Activated gamma-delta T cell (primary cell): ENCODE data around the gene NME8.
"Not testable (repeated sequence)": the region's sequence is repeated elsewhere in the genome, so short reads cannot be mapped to it uniquely, and the experiment has no call there.

Source experiments
- DNase-seq: peaks from one replicate; lab custom pipeline; 2025; lab: John Stamatoyannopoulos, UW
- total RNA-seq, 2 donors: gene quantifications; one replicate each; lab custom pipeline; 2026; lab: John Stamatoyannopoulos, UW

The NME8 gene
- total RNA-seq: 0.05 to 2.2 reads per million in 2 donors

GRCh38 chr7:37848297-37848696 is at the start of gene NME8:
TSS of gene NME8 (plus strand) at chr7:37848597. CDS start at chr7:37850267, 1,670 bp downstream.
- no peak for DNase-seq

DNA sequence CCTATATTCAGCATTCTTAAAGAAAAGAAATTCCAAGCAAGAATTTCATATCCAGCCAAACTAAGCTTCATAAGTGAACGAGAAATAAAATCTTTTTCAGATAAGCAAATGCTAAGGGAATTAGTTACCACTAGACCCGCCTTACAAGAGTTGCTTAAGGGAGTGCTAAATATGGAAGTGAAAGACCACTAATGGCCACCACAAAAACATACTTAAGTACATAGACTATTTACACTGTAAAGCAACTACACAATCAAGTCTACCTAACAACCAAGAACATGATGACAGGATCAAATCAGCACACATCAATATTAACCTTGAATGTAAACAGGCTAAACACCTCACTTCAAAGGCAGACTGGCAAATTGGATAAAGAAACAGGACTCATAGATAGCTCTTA is 42.2 kb upstream of the NME8 start:
- DNase-seq: no peak

DNA sequence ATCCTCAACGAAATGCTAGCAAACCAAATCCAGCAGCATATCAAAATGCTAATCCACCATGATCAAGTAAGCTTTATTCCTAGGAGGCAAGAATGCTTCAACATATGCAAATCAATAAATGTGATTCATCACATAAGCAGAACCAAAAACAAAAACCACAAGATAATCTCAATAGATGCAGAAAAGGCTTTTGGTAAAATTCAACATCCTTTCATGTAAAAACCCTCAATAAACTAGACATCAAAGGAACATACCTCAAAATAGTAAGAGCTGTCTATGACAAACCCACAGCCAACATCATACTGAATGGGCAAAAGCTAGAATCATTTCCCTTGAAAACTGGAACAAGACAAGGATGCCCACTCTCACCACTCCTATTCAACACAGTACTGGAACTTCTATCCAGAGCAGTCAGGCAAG is 36.2 kb upstream of the NME8 start:
- not testable (repeated sequence) for DNase-seq

DNA sequence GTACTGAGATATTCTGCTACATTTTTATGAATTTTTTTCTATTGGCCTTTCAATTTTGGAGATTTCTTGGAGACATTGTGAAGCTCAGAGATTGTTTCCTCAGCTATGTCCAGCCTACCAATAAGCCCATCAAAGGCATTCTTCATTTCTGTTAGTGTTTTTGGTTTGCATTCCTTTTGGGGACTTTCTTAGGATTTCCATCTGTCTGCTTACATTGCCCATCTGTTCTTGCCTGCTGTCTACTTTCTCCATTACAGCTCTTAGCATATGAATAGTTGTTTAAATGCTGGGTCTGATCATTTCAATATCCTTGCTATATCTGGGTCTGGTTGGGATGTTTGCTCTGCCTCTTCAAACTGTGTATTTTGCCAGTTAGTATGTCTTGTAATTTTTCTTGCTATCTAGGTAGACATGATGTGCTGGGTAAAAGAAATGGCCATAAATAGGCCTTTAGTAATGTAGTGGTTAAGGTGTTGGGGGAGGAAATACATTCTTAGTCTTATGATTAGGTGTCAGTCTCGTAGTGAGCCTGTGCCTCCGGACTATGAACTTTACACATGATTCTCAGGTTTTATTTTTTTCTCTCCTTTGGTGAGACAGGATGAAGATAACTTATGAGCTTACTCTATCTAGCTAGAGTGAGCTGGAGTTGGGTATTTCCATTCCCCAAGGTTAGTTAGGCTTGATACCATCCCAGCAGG is 32.6 kb upstream of the NME8 start:
- no peak for DNase-seq

DNA sequence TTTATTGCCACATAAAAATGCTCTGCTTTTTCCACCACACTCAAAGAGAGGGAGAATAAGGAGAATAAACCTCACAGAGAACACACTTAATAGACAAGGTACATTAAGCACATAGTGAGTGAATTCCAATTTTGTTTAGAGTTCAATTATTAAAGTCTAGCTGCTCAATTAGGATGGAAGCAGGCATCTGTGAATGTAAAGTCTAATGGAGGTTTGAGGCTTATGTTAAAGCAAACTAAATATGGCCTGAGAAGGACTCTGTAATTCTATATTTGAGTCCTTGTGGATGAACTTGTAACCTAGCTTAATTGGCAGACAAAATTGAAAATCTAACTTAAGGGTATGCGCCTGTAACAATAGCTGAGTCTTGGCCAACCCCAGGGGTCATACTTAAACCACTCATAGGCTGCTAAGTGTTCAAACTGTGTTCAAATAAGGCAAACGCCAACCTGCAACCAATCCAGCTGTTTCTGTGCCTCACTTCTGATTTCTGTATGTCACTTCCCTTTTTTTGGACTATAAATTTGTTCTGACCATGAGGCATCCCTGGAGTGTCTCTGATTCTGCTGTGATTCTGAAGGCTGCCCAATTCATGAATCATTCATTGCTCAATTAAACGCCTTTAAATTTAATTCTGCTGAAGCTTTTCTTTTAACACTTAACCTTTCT is 31.3 kb upstream of the NME8 start:
- no peak for DNase-seq

DNA sequence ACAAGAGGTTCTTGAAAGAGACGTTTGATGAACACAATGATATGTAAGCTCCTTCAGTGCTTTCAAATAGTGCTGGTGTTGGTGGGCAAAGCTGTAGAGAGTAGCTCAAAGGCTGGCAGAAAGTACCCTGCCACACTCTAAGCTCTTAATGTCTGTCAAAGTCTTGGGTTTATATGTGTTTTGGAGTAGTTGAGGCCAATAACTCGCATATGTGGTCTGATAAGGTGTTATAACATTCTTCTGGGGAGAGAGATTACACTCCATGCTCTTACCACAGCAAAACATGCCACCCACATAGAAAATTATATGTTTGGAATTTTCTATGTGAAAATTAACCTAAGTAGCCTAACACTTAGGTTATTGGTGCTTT is 30.8 kb upstream of the NME8 start:
- DNase-seq: no peak

DNA sequence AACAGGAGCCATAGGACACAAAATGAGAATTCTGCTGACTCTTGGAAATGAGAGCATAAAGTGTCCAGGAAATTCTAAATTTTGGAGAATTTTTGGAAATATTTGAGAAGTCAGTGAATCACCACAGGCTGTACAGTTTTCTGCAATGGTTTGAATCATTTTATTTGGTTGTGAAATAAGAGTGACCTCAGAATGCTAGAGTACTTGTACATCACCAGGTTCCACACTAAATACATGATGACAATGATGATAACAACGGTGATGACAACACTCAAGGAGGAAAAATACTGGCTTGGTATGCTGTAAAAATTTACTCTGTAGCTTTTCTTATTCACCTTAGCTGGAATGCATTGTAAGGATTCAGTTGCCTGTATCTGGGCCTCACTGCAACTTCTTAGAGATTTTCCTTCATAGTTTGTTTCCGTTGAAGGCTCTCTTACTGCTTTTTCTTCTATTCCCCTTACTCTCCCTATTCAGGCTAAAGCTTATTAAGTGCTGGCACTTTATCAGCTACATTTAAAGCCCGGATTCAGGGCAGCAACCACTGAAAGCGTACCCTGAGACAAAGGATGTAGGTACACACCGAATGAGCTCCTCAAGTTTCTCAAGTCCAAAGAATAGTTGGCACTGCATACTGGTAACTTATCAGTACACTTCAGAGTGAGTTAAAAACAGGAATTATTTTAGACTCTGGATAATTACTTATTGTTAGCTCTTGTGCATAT is 30.2 kb upstream of the NME8 start:
- DNase-seq: no peak

DNA sequence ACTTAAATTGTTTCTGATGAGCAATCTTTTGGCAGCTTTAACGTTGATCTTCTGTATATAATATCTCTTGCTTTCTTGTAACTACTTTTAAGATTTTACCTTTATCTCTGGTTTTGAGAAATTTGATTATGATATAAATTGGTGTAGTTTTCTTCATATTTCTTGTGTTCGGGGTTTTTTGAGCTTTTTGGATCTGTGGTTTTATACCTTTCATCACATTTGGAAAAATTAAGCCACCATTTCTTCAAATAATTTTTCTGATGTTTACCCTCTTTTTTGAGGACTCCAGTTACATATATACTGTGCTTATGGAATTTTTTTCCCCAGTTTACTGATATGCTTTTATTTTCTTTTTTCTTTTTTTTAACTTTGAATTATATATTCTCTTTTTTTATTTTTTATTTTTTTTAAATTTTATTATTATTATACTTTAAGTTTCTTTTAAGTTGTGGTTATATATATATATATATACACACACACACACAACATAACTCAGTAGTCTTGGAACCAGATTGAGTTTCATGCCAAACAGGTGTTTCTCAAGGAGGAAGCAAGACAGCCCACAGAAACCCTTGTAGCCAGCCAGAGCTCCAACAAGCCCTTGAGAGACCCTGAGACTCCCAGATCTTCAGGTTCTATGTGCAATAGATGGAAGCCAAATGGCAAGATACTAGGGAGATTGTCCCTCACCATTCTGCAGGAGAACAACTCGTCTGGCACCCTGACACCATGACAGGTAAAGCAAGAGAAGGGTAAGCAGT is 27.5 kb upstream of the NME8 start:
- no peak for DNase-seq

GRCh38 chr7:37822946-37823345 is 25.5 kb upstream of the NME8 start:
- DNase-seq: no peak

DNA sequence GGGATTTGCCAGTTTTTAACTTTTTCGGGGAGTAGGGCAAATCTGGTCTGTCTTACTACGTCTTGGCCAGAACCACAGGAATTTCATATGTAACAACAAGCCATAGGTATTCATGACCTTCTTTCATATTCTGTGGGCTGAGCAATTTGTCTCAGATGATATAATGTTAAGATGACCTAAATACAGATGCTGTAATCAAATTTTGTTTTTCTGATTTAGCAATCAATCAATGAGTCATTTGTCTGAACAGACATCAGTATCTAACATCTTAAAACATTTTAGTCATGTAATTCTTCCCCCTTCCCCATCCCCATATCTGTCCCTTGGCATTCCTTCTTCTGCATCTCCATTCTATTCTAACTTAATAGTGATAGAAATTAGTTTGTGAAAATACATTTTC is 24.8 kb upstream of the NME8 start:
- DNase-seq: no peak

- DNase-seq: no peak
Measured at GRCh38 chr7:37825038-37825437, 23.4 kb upstream of the NME8 start.

DNA sequence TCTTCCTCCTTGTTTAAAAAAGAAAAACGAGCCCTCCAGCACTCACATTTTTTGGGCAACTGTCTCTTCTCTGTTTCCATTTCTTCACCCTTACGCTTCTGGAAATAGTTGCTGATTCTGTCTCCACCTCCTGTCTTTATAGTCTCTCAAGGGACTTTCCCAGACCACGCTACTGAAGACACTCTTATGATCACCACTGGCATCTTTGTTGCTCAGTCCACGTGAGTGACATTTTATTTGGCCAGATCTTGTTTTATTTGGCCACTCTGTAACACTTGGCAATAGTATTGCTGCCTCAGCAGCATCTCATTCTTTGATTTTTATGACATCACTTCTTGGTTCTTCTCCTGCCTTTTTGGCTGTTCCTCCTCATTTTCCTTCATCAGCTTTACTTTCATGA is 21.6 kb upstream of the NME8 start:
- DNase-seq: no peak

DNA sequence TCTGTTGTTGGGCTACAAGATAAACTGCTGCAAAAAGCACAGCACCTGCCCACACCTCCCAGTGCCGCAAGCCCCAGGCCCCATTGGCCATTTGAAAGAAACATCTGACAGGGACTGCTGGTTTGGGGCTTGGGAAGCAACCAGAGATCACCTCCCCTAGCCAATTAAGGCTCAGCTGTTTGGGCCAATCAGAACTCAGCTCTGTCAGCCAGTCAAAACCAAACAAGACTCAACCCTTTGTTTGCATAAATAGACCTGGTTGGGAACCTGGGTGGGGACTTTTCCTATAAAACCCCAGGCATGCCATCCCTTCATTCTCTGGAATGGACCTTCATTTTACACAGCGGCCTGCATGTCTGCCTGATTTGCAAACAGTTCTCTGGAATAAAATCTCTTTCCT is 17.2 kb upstream of the NME8 start:
- DNase-seq: no peak

DNA sequence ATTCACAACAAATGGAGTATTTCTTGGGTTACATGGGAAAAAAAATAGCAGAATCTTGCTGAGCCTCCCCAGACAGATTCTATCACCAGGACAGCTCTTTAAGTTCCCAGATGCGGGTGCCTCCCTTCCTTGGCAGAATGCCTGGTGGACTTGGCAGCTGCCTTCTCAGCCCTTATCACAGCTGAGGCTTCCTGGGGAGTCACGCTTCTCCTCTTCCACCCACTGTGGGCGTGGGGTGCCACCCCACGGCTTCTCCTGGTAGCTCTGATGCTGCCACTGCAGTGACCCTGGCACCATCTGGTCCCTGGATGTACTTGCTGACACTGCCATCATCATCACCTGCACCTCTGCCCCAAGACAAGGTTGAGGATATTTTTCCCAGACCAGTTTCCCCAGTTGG is 16.2 kb upstream of the NME8 start:
- no peak for DNase-seq

GRCh38 chr7:37833107-37833817 is 15.1 kb upstream of the NME8 start:
- DNase-seq: no peak

DNA sequence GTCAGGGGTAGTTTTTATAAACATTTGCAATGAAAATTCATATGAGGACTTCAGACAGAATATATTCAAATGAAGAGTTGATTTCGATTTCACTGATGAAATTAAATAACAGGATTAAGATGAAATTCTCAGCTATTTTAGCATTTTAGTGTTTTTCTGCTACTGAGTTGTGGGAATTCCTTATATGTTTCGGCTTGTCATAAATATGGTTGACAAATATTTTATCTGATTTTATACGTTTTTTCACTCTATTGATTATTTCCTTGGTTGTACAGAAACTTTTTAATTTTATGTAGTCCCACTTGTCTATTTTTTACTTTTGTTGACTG is 14.6 kb upstream of the NME8 start:
- no peak for DNase-seq

GRCh38 chr7:37853468-37853867 is 5.1 kb downstream of the NME8 start:
- DNase-seq: no peak

DNA sequence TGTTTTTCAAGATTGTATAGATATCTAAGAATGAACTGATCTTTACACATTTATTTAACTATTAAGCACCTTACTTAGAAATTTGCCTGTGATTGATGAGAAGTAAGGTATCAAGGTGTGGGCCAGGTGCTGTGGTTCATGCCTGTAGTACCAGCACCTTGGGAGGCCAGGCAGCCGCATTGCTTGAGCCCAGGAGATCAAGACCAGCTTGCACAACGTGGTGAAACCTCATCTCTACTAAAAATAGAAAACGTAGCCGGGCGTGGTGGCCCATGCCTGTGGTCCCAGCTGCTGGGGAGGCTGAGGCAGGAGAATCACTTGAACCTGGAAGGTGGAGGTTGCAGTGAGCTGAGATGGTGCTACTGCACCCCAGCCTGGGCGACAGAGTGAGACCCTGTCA is 33.7 kb downstream of the NME8 start:
- DNase-seq: no peak

DNA sequence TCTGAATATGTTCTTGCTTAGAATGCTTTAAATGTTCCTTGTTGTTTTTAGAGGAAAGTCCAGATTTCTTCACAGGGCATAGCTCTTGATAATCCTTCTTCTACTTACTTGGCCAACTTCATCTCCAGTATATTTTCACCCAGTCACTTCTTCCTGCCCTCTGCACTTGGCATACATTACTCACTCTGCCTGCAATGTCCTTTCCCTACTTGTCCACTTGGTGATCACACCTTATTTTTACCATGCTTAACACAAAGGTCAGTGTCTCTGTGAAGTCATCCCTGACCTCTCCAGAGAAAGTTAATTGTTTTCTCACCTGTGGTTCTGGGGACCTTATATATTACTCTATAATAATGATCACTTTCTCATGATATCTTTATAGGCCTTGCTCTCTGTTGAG is 45.0 kb downstream of the NME8 start:
- DNase-seq: no peak

DNA sequence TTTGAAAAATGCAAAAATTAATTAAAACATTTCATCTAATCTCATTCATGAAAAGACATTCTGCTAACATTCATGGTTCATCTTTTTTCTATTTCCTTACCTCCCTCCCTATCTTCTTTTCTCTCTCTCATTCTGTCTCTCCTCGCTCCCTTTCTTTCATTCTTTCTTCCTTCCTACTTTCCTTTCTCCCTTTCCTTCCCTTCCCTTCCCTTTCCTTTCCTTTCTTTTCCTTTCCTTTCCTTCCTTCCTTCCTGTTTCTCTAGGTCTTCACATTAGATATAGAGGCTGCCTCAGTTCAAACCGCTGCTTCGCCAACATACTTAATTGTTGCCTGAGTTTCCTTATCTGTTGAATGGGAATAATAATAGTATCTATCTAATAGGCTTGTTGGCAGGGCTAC is 46.3 kb downstream of the NME8 start:
- no peak for DNase-seq

DNA sequence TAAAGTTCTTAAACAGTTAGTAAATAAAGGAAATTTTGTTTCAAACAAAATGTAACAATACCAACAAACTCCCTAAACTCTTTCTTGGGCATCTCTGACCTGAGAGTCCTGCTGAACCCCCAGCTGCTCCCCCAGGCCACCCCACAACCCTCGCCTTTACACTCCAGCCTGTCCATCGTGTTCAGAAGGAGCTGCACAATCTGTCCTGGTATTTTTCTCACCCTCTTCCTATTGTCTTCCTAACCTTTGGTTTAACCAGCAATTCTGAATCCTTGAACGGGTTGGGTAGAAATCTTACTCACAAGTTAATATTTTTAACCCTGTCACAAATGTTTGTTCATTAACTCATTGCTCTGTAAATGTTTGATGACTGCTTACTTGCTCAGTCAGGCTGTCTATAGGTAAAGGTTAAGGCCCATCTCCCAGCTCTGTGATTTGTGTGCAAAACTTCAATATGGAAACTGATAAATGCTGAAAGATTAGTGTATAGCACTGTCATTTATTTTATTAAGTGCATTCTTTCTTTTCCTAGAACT is 51.4 kb downstream of the NME8 start:
- no peak for DNase-seq
